HFFc6 (cell line): ENCODE results near the gene WDR5. TPM values are rescaled to one million over a fixed set of nuclear protein-coding genes. Genes with fewer than 3 reads are reported as not detected.

Experiments used
- DNase-seq: peaks from one replicate; pipeline ENCODE4 v3.0.0-alpha.2; 2018
- H3K27ac Mint-ChIP-seq: 2 replicates; pipeline ENCODE4 v1.8.0; 2020; ENCODE audit warnings: mild to moderate bottlenecking, mixed read lengths
- H3K27me3 Mint-ChIP-seq: 2 replicates; pipeline ENCODE4 v1.8.0; 2021; ENCODE audit warnings: mild to moderate bottlenecking, moderate library complexity, mixed read lengths; ENCODE audit not compliant: insufficient read depth
- H3K36me3 Mint-ChIP-seq: 2 replicates; pipeline ENCODE4 v1.8.0; 2021; ENCODE audit warnings: low read depth, mixed read lengths
- H3K4me1 Mint-ChIP-seq: 2 replicates; pipeline ENCODE4 v1.8.0; 2020; ENCODE audit warnings: low read depth, mixed read lengths
- H3K4me3 Mint-ChIP-seq: 2 replicates; pipeline ENCODE4 v1.8.0; 2020; ENCODE audit warnings: mild to moderate bottlenecking, moderate library complexity, mixed read lengths
- H3K9me3 Mint-ChIP-seq: 2 replicates; pipeline ENCODE4 v1.8.0; 2020; ENCODE audit warnings: mild to moderate bottlenecking, mixed read lengths
- total RNA-seq, 6 experiments: library from RNA; stranded (reverse); fragmentation: NEBNext Ultra II Directional; extraction: Animal tissue kit (Norgen Biotek cat#: 25700); gene quantifications; 2 replicates in 1 of 6; 3 replicates in 5 of 6; pipeline ENCODE4 v1.2.3, GENCODE V29; 2021
- TF ChIP-seq, protein P1 (sequence below): fragments of 200-600 bp; sonication (generic); IDR thresholded peaks from 2 replicates; pipeline ENCODE4 v1.5.0; 2021; ENCODE audit warnings: antibody characterized with exemption, mild to moderate bottlenecking

The WDR5 gene
- total RNA-seq, 6 experiments from 2014 or later: 24.6 to 31.1 (median 26.8) TPM

DNA sequence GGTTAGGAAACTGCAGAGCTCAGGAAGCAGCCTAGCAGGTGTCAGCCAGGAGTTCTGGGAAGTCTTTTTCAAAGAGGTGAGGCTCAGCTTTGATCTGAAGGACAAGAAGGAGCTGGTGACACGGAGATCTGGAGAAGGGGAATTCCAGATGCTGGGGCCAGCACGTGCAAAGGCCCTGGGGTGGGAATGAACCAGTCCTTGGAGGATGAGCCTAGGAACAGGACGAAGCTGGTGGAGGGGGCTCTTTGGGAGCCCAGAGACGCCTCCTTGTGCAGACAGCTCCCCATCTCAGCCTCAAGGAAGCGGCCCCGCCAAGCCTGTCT lies 43.7 kb downstream of the WDR5 start:
- no peak overlapping the region for H3K27ac Mint-ChIP-seq
- H3K36me3 Mint-ChIP-seq: no peaks in the 10 kb centered on the region
- peaks cover 8% of the 10 kb centered on the region for H3K9me3 Mint-ChIP-seq
- H3K27me3 Mint-ChIP-seq: peaks cover 37% of the 10 kb centered on the region
- no peak overlapping the region for H3K4me3 Mint-ChIP-seq
- TF ChIP-seq, protein P1, sequence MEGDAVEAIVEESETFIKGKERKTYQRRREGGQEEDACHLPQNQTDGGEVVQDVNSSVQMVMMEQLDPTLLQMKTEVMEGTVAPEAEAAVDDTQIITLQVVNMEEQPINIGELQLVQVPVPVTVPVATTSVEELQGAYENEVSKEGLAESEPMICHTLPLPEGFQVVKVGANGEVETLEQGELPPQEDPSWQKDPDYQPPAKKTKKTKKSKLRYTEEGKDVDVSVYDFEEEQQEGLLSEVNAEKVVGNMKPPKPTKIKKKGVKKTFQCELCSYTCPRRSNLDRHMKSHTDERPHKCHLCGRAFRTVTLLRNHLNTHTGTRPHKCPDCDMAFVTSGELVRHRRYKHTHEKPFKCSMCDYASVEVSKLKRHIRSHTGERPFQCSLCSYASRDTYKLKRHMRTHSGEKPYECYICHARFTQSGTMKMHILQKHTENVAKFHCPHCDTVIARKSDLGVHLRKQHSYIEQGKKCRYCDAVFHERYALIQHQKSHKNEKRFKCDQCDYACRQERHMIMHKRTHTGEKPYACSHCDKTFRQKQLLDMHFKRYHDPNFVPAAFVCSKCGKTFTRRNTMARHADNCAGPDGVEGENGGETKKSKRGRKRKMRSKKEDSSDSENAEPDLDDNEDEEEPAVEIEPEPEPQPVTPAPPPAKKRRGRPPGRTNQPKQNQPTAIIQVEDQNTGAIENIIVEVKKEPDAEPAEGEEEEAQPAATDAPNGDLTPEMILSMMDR: no peak
- DNase-seq: no peak
- no peaks in the 10 kb centered on the region for H3K4me1 Mint-ChIP-seq

DNA sequence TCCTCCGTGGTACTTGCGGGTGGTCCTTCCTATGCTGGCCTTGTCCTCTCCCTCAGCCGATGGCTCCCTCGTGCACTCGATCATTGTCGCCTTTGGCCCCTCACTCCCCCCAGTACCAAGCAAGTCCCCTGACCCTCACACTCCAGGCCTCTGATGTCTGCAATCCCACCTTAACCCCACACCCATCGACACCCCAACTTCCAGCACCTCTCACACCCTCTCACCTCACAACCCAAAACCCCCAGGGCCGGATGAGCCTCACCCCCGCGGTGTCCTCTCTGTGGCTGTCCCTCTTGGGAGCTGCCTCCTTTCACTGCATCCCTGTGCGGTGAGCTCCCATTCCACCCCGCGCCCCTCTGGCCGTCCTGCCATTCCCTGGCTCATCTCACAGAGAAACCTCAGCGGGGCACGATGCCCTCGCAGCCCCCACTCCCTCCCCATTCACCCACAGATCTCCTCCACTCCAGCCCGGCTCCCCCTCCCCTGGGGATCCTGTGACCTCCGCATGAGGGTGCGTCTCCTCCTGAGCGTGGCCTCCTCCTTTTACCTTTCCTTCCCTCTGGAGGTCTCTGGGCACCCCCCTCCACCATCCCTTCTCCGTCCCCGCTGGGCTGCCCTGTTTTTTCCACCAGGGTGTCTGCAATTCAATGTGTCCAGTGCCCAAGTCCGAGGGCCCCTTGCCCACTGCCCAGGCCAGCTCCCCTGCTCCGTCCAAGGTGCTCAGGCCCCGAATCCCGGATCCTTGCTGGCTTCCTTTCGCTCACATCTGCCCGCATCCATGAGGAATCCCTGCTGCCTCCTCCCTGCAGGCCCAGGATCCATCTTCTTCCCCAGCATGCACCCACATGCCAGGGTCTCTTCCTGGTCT lies 44.3 kb downstream of the WDR5 start:
- Mint-ChIP-seq H3K27me3 (peaks cover 37% of the 10 kb centered on the region), H3K36me3 (no peaks in the 10 kb centered on the region), H3K4me3 (no peak overlapping the region), H3K27ac (no peak overlapping the region), H3K4me1 (no peaks in the 10 kb centered on the region), H3K9me3 (peaks cover 8% of the 10 kb centered on the region)
- TF ChIP-seq, protein P1: no peak
- no peak for DNase-seq

DNA sequence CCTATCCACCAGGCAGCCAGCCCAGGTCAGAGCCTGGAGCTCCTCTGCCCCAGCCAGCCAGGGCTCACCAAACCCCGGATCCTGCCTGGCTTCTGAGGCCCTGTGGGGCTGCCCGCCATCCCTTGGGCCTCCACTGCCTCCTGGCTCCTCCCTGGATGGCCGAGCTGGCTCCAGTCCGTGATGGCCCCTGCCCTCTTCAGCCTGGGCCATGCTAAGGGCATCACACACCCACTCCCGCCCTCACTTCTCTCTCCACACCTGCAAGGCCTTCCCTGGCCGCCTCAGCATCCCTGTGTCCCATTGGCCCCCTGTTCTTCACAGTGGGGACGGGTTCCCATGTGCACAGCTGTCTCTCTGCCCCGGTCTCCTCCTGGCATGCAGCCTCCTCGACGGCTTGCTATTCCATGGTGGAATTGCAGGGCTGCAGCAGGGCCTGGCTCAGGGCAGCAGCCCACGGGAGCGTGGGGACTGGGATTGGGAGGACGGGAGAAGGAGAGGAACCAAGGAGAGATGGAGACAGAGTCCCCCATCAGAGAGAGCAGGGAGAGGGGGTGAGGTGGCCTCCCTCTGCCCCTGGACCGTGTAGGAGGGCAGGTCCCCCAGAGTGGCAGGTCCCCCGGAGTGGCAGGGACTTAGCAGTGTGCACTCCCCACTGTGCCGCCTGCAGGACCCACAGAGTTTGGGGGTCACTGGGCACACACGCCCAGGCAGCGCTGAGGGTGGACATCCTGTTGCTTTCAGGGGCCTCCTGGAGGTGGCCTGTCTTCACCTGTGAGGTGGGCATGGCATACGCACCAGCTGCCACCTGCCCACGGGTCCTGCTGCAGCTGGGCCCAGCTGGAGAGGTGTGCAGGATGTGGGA lies 45.1 kb downstream of the WDR5 start:
- H3K27ac Mint-ChIP-seq: no peak overlapping the region
- TF ChIP-seq, protein P1: no peak
- H3K9me3 Mint-ChIP-seq: peaks cover 8% of the 10 kb centered on the region
- no peak overlapping the region for H3K4me3 Mint-ChIP-seq
- peaks cover 35% of the 10 kb centered on the region for H3K27me3 Mint-ChIP-seq
- no peaks in the 10 kb centered on the region for H3K4me1 Mint-ChIP-seq
- no peaks in the 10 kb centered on the region for H3K36me3 Mint-ChIP-seq
- no peak for DNase-seq

DNA sequence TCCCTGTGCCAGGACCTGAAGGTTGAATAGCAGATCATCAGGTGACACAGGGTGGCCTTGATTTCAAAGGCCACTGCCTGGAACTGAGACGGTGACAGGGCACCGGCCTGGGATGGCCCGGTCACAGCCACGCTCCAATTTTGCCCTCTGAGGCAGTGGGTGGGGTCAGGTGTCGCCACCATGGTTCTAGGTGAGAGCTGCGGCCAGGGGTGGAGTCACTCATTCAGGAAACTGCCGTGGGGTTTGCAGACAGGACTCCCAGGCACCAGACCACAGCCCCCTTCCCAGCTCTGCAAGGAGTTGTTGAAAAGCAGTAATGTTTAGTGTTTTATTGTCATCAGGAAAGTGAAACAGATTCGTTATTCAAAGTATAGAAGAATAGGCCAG lies 45.8 kb downstream of the WDR5 start:
- Mint-ChIP-seq H3K4me3 (no peak overlapping the region), H3K27ac (no peak overlapping the region), H3K36me3 (no peaks in the 10 kb centered on the region), H3K9me3 (peaks cover 8% of the 10 kb centered on the region), H3K27me3 (peaks cover 29% of the 10 kb centered on the region), H3K4me1 (no peaks in the 10 kb centered on the region)
- TF ChIP-seq, protein P1: no peak
- no peak for DNase-seq

DNA sequence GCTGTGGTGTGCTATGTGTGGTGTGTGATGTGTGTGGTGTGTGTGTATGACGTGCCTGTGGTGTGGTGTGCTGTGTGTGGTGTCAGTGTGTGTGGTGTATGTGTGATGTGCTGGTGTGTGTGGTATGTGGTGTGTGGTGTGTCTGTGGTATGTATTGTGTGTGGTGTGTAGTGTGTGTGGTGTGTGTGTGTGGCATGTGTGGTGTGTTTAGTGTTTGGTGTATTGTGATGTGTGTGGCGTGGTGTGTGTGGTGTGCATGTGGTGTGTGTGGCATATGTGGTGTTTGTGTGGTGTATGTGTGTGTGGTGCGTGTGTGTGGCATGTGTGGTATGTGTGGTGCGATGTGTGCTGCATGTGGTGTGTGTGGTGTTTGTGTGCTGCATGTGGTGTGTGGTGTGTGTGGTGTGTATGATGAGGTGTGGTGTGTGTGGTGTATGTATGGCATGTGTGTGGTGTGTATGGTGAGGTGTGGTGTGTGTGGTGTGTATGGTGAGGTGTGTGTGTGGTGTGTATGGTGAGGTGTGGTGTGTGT lies 46.7 kb downstream of the WDR5 start:
- H3K27me3 Mint-ChIP-seq: peaks cover 30% of the 10 kb centered on the region
- no peak for DNase-seq
- TF ChIP-seq, protein P1: no peak
- no peak overlapping the region; the same call in 1 of the 2 replicates for H3K4me3 Mint-ChIP-seq
- no peak overlapping the region for H3K27ac Mint-ChIP-seq
- no peaks in the 10 kb centered on the region for H3K36me3 Mint-ChIP-seq
- no peaks in the 10 kb centered on the region for H3K4me1 Mint-ChIP-seq
- H3K9me3 Mint-ChIP-seq: peaks cover 8% of the 10 kb centered on the region
